ACC112 (cell line): ENCODE results near the gene RAB6A.
"Not testable (repeated sequence)": the region's sequence is repeated elsewhere in the genome, so short reads cannot be mapped to it uniquely, and the experiment has no call there.

Source experiments
- H2AFZ ChIP-seq: fragments of 200-600 bp; sonication (generic); one replicate; pipeline ENCODE4 v1.6.0; 2017; ENCODE audit warnings: antibody characterized with exemption, low read length; ENCODE audit not compliant: unreplicated experiment
- H3K27ac ChIP-seq: fragments of 200-600 bp; sonication (generic); 2 replicates; pipeline ENCODE4 v1.5.1; 2014; ENCODE audit warnings: low read depth, mild to moderate bottlenecking, antibody characterized with exemption, low read length, moderate library complexity
- H3K27me3 ChIP-seq: fragments of 200-600 bp; sonication (generic); 2 replicates; pipeline ENCODE4 v1.6.1; 2014; ENCODE audit warnings: mild to moderate bottlenecking, antibody characterized with exemption, low read length, moderate library complexity, mixed read lengths; ENCODE audit not compliant: insufficient read depth
- H3K36me3 ChIP-seq: fragments of 200-600 bp; sonication (generic); 2 replicates; pipeline ENCODE4 v1.6.1; 2016; ENCODE audit warnings: mild to moderate bottlenecking, antibody characterized with exemption, low read length, moderate library complexity, mixed read lengths; ENCODE audit not compliant: insufficient read depth
- H3K4me1 ChIP-seq: fragments of 200-600 bp; sonication (generic); one replicate; pipeline ENCODE4 v1.6.1; 2016; ENCODE audit warnings: low read length, mixed read lengths; ENCODE audit not compliant: insufficient read depth, unreplicated experiment, control insufficient read depth
- H3K4me3 ChIP-seq: fragments of 200-600 bp; sonication (generic); 2 replicates; pipeline ENCODE4 v1.5.1; 2014; ENCODE audit warnings: mild to moderate bottlenecking, low read depth, low read length
- H3K79me2 ChIP-seq: fragments of 200-600 bp; sonication (generic); one replicate; pipeline ENCODE4 v1.6.0; 2016; ENCODE audit warnings: low read length; ENCODE audit not compliant: control insufficient read depth, unreplicated experiment, insufficient read depth

RAB6A gene

GRCh38 chr11:73750228-73750627, 10.6 kb downstream of the RAB6A start:
- H3K4me1 ChIP-seq: no peaks in the 10 kb centered on the region
- H3K79me2 ChIP-seq: peaks cover 85% of the 10 kb centered on the region
- H3K36me3 ChIP-seq: no peaks in the 10 kb centered on the region
- no peak overlapping the region for H2AFZ ChIP-seq
- H3K27ac ChIP-seq: no peak overlapping the region
- no peaks in the 10 kb centered on the region for H3K27me3 ChIP-seq
- H3K4me3 ChIP-seq: no peak overlapping the region

GRCh38 chr11:73749118-73749517, 11.8 kb downstream of the RAB6A start:
- H3K4me3 ChIP-seq: no peak overlapping the region
- H3K79me2 ChIP-seq: peaks cover 85% of the 10 kb centered on the region
- no peak overlapping the region for H2AFZ ChIP-seq
- no peaks in the 10 kb centered on the region for H3K27me3 ChIP-seq
- no peaks in the 10 kb centered on the region for H3K4me1 ChIP-seq
- no peaks in the 10 kb centered on the region for H3K36me3 ChIP-seq
- H3K27ac ChIP-seq: no peak overlapping the region

- H2AFZ ChIP-seq: no peak overlapping the region
- H3K79me2 ChIP-seq: peaks cover 85% of the 10 kb centered on the region
- no peaks in the 10 kb centered on the region for H3K4me1 ChIP-seq
- no peaks in the 10 kb centered on the region for H3K27me3 ChIP-seq
- no peaks in the 10 kb centered on the region for H3K36me3 ChIP-seq
- no peak overlapping the region for H3K4me3 ChIP-seq
- no peak overlapping the region for H3K27ac ChIP-seq
These were observed 12.6 kb downstream of the RAB6A start for GRCh38 chr11:73748300-73748699.

- no peaks in the 10 kb centered on the region for H3K36me3 ChIP-seq
- no peak overlapping the region for H2AFZ ChIP-seq
- H3K4me3 ChIP-seq: no peak overlapping the region
- peaks cover 86% of the 10 kb centered on the region for H3K79me2 ChIP-seq
- no peaks in the 10 kb centered on the region for H3K4me1 ChIP-seq
- no peaks in the 10 kb centered on the region for H3K27me3 ChIP-seq
- no peak overlapping the region for H3K27ac ChIP-seq
These were observed 13.1 kb downstream of the RAB6A start for GRCh38 chr11:73747762-73748161.

GRCh38 chr11:73746701-73747100, 14.2 kb downstream of the RAB6A start:
- Histone ChIP-seq H3K4me3 (no peak overlapping the region), H3K4me1 (no peaks in the 10 kb centered on the region), H3K36me3 (no peaks in the 10 kb centered on the region), H2AFZ (no peak overlapping the region), H3K79me2 (peaks cover 83% of the 10 kb centered on the region), H3K27ac (no peak overlapping the region), H3K27me3 (no peaks in the 10 kb centered on the region)

- no peaks in the 10 kb centered on the region for H3K27me3 ChIP-seq
- peaks cover 80% of the 10 kb centered on the region for H3K79me2 ChIP-seq
- no peak overlapping the region for H3K27ac ChIP-seq
These were observed 17.8 kb downstream of the RAB6A start for GRCh38 chr11:73743045-73743444.

GRCh38 chr11:73735959-73736358, 24.9 kb downstream of the RAB6A start:
- not testable (repeated sequence) for H2AFZ ChIP-seq, H3K36me3 ChIP-seq, H3K27ac ChIP-seq, H3K27me3 ChIP-seq, H3K4me3 ChIP-seq, H3K4me1 ChIP-seq
- peaks cover 84% of the 10 kb centered on the region for H3K79me2 ChIP-seq

More at GRCh38 chr11:73743045-73743444, 17.8 kb downstream of the RAB6A start:
- H3K36me3 ChIP-seq: no peaks in the 10 kb centered on the region
- H3K4me1 ChIP-seq: no peaks in the 10 kb centered on the region
- H3K4me3 ChIP-seq: no peak overlapping the region
- H2AFZ ChIP-seq: no peak overlapping the region

GRCh38 chr11:73734993-73735392, 25.9 kb downstream of the RAB6A start:
- H3K27ac ChIP-seq: no peak overlapping the region
- H3K4me3 ChIP-seq: no peak overlapping the region
- peaks cover 85% of the 10 kb centered on the region for H3K79me2 ChIP-seq
- H3K4me1 ChIP-seq: no peaks in the 10 kb centered on the region
- H2AFZ ChIP-seq: no peak overlapping the region
- H3K36me3 ChIP-seq: no peaks in the 10 kb centered on the region
- no peaks in the 10 kb centered on the region for H3K27me3 ChIP-seq

GRCh38 chr11:73734011-73734410, 26.9 kb downstream of the RAB6A start:
- H3K36me3 ChIP-seq, H3K27me3 ChIP-seq, H3K27ac ChIP-seq, H3K4me1 ChIP-seq, H2AFZ ChIP-seq, H3K4me3 ChIP-seq: not testable (repeated sequence)
- H3K79me2 ChIP-seq: peaks cover 79% of the 10 kb centered on the region

- H3K79me2 ChIP-seq: peaks cover 70% of the 10 kb centered on the region
These were observed 27.9 kb downstream of the RAB6A start for GRCh38 chr11:73732936-73733335.

GRCh38 chr11:73729594-73730206, 31.2 kb downstream of the RAB6A start:
- no peak overlapping the region for H3K4me3 ChIP-seq
- H3K36me3 ChIP-seq: 0 out of 2 replicates have a peak, but pooled peaks cover 7% of the 10 kb centered on the region
- no peaks in the 10 kb centered on the region for H3K4me1 ChIP-seq
- H2AFZ ChIP-seq: no peak overlapping the region
- peaks cover 57% of the 10 kb centered on the region for H3K79me2 ChIP-seq
- no peak overlapping the region for H3K27ac ChIP-seq
- H3K27me3 ChIP-seq: no peaks in the 10 kb centered on the region

More at GRCh38 chr11:73732936-73733335, 27.9 kb downstream of the RAB6A start:
- H3K27ac ChIP-seq, H3K4me1 ChIP-seq, H2AFZ ChIP-seq, H3K27me3 ChIP-seq, H3K4me3 ChIP-seq, H3K36me3 ChIP-seq: not testable (repeated sequence)
